ENCODE data around the gene MTHFD1L.
A peak's percentile ranks its signal among the peaks of the same experiment; 100 is the strongest.
"Not testable (repeated sequence)": the region's sequence is repeated elsewhere in the genome, so short reads cannot be mapped to it uniquely, and the experiment has no call there.

The MTHFD1L gene

GRCh38 chr6:151073701-151074100, 208.2 kb downstream of the MTHFD1L start:
- DNase-seq: no peak

- no peak for DNase-seq
Measured at GRCh38 chr6:151075005-151075404, 209.5 kb downstream of the MTHFD1L start.

GRCh38 chr6:151075527-151075926, 210.0 kb downstream of the MTHFD1L start:
- DNase-seq: peak; percentile 22

- no peak for DNase-seq
Measured at GRCh38 chr6:151075930-151076555, 210.5 kb downstream of the MTHFD1L start.

GRCh38 chr6:151078655-151079054, 213.2 kb downstream of the MTHFD1L start:
- no peak for DNase-seq

GRCh38 chr6:151081656-151082055, 216.2 kb downstream of the MTHFD1L start:
- DNase-seq: no peak

GRCh38 chr6:151082079-151082478, 216.6 kb downstream of the MTHFD1L start:
- no peak for DNase-seq

GRCh38 chr6:151084275-151084674, 218.8 kb downstream of the MTHFD1L start:
- DNase-seq: no peak

- not testable (repeated sequence) for DNase-seq
Measured at GRCh38 chr6:151087055-151087454, 221.6 kb downstream of the MTHFD1L start.

GRCh38 chr6:151087861-151088598, 222.5 kb downstream of the MTHFD1L start:
- peak; percentile 39 for DNase-seq

- DNase-seq: no peak
Measured at GRCh38 chr6:151088599-151088935, 223.1 kb downstream of the MTHFD1L start.

GRCh38 chr6:151088963-151089362, 223.5 kb downstream of the MTHFD1L start:
- DNase-seq: no peak

GRCh38 chr6:151089978-151090377, 224.5 kb downstream of the MTHFD1L start:
- no peak for DNase-seq

GRCh38 chr6:151091571-151091970, 226.1 kb downstream of the MTHFD1L start:
- DNase-seq: no peak

- DNase-seq: no peak
Measured at GRCh38 chr6:151092591-151092990, 227.1 kb downstream of the MTHFD1L start.

GRCh38 chr6:151093706-151094105, 228.2 kb downstream of the MTHFD1L start:
- no peak for DNase-seq

- no peak for DNase-seq
Measured at GRCh38 chr6:151095538-151096254, 230.2 kb downstream of the MTHFD1L start.

- DNase-seq: no peak
Measured at GRCh38 chr6:151096255-151096612, 230.7 kb downstream of the MTHFD1L start.

GRCh38 chr6:151096691-151097606, 231.4 kb downstream of the MTHFD1L start:
- DNase-seq: no peak

GRCh38 chr6:151098166-151098565, 232.7 kb downstream of the MTHFD1L start:
- no peak for DNase-seq

GRCh38 chr6:151100326-151100725, 234.8 kb downstream of the MTHFD1L start:
- no peak for DNase-seq

- DNase-seq: no peak
Measured at GRCh38 chr6:151101161-151101815, 235.8 kb downstream of the MTHFD1L start.
